Mesenteric fat pad (tissue), 1 donor: ENCODE data around the gene NOL4L. TPM values are rescaled to one million over a fixed set of nuclear protein-coding genes. Genes with fewer than 3 reads are reported as not detected.
"Not testable (repeated sequence)": the region's sequence is repeated elsewhere in the genome, so short reads cannot be mapped to it uniquely, and the experiment has no call there.

ENCODE experiments used
- DNase-seq: peaks from one replicate; pipeline ENCODE4 v3.0.0-alpha.2; 2020; ENCODE audit warnings: low spot score
- total RNA-seq: library from RNA; stranded (reverse); fragmentation: NEBNext Ultra II Directional; extraction: Animal tissue kit (Norgen Biotek cat#: 25700); gene quantifications from one replicate; pipeline ENCODE4 v1.2.1, GENCODE V29; 2021
- donor health status: DM: yes; HTN: yes; CAD: no.

The NOL4L gene
- total RNA-seq, 1 donor from 2014 or later: 21.5 TPM

DNA sequence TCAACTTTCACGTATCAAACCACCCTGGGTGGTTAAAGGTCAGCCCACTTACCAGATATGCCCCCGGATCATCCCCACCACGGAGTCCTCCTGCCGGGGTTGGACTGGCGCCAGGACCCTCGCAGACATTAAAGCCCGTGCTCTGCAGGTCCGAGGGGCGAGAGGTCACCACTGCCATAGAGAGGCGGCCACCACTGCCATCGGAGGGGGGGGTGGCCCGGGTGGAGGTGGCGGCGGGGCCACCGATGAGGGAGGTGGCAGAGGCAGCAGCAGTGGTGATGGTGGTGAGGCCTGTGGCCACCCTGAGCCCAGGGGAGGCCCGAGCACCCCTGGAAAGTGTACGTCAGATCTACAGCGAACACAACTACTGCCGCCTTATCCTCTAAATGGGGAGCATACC lies 150.7 kb downstream of the NOL4L start:
- DNase-seq: no peak

DNA sequence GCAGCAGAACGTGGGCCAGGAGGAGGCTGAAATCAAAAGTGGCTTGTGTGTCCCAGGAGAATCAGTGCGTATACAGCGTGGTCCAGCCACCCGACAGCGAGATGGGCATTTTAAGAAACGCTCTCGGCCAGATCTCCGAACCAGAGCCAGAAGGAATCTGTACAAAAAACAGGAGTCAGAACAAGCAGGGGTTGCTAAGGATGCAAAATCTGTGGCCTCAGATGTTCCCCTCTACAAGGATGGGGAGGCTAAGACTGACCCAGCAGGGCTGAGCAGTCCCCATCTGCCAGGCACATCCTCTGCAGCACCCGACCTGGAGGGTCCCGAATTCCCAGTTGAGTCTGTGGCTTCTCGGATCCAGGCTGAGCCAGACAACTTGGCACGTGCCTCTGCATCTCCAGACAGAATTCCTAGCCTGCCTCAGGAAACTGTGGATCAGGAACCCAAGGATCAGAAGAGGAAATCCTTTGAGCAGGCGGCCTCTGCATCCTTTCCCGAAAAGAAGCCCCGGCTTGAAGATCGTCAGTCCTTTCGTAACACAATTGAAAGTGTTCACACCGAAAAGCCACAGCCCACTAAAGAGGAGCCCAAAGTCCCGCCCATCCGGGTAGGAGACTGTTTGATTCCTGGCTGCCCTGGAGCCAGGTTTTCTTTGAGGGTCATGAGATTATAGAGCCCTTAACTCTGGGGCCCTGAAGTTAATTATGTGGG lies 151.7 kb downstream of the NOL4L start:
- peak; percentile 85 for DNase-seq

GRCh38 chr20:32432277-32432676 lies 152.9 kb downstream of the NOL4L start:
- DNase-seq: no peak

DNA sequence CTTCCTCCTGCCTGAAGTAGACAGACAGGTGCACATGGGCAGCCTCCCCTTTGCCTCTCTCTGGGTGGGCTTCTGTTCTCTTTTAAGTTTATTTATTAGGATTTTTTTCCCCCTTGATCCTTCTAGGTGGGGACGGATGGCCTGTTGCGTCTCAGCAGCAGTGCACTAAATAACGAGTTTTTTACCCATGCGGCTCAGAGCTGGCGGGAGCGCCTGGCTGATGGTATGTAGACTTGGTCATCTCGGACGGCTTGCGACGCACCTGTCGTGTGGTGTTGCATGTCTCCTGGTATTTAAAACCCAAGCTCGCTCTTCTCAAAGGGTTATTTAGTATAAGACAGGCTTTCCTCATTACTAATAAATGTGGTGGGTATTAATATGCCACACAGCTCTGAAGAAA lies 153.7 kb downstream of the NOL4L start:
- no peak for DNase-seq

DNA sequence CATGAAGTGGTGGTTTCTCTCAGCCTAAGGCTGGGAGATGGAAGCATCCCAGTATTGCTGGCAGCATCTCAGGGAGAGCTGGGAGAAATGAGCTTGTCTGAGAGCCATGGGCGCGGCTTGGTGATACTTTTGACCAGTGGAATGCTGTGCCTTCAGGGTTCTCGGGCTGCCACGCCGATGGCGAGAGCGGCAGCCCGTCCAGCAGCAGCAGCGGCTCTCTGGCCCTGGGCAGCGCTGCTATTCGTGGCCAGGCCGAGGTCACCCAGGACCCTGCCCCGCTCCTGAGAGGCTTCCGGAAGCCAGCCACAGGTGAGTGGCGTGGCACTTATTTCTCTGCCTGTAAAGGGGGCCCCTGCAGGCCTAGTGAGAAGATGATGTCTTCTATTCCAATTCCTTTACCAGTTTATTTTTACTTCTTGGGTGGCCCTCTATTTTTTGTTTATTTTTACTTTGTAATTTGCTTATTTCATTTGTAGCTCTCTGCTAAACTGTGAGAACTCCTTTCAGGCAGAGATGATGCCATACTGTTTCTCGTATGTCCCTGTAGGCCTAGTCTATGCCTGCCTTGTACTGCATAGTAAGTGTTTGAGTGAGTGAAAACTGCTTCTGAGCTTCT lies 155.3 kb downstream of the NOL4L start:
- no peak for DNase-seq

- no peak for DNase-seq
Measured at GRCh38 chr20:32429343-32429742, 155.8 kb downstream of the NOL4L start.

DNA sequence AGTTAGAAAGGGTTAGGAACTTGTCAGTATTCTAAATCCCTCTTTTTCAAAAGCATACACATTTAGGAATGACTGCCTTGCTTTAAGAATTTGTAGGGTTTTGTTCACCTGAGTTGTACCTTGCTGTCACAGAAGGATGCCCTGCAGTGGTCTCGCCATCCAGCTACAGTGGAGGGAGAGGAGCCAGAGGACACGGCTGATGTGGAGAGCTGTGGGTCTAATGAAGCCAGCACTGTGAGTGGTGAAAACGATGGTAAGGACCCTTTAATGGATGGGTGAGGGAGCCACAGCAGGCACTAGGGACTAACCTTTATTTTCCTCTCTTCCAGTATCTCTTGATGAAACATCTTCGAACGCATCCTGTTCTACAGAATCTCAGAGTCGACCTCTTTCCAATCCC lies 157.1 kb downstream of the NOL4L start:
- DNase-seq: no peak

DNA sequence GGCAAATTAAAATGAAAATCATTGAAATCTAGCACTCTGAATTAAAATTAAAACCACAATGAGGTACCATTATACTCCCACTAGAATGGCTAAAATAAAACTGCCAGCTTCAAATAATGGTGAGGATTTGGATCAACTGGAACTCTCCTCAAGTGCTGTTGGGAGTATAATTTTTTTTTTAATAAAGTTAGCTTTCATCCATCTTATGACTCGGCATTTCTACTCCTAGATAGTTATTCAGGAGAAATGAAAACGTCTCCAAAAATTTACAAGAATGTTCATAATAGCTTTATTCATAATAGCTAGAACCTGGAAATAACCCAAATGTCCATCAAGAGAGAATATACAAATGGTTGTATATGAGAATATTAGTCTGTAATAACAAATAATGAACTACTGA lies 163.8 kb downstream of the NOL4L start:
- no peak for DNase-seq

DNA sequence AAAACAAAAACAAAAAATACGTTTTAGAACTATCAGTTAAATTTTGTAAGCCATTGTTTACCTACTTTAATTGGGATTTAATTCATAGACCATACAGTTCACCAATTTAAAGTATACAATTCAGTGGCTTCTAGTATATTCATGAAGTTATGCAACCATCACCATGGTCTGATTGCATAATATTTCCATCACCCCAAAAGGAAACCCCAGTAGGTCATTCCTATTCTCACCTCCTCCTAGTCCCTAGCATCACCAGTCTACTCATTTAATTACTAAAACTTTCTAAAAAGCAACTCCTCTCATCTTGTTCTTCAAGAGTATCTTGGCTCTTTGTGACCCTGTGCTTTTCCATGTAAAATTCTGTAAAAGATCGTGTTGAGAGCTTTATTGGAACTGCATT lies 166.8 kb downstream of the NOL4L start:
- DNase-seq: no peak

GRCh38 chr20:32416206-32416605 lies 168.9 kb downstream of the NOL4L start:
- DNase-seq: no peak

GRCh38 chr20:32415494-32415893 lies 169.6 kb downstream of the NOL4L start:
- no peak for DNase-seq

GRCh38 chr20:32411955-32412706 lies 173.0 kb downstream of the NOL4L start:
- no peak for DNase-seq

DNA sequence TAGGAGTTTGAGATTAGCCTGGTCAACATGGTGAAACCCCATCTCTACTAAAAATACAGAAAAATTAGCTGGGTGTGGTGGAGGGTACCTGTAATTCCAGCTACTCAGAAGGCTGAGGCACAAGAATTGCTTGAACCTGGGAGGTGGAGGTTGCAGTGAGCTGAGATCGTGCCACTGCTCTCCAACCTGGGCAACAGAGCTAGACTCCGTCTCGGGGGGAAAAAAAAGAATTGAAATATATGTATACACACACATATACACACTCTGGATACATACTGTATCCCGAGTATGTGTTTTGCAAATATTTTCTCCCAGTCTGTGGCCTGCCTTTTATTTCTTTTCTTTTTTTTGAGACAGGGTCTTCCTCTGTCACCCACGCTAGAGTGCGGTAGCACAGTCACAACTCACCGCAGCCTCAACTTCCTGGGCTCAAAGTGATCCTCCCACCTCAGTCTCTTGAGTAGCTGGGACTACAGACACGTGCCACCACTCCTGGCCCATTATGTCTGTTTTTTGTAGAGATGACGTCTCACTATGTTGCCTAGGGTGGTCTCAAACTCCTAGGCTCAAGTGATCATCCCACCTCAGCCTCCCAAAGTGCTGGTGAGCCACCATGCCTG lies 177.9 kb downstream of the NOL4L start:
- DNase-seq: not testable (repeated sequence)

GRCh38 chr20:32406701-32407100 lies 178.4 kb downstream of the NOL4L start:
- no peak for DNase-seq

DNA sequence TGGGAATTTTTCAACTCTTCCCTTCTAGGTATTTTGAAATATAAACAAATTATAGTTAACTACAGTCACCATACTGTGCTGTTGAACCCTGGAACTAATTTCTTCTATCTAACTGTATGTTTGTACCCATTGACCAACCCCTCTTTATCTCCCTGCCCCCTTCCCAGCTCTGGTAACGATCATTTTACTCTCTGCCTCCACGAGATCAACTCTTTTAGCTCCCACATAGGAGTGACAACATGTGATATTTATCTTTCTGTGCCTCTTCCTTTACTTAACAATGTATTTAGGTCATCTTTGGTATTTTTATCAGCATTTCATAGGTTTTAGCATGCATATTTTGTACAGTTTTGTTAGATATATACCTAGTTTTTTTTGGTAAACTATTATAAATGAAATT lies 181.1 kb downstream of the NOL4L start:
- no peak for DNase-seq

- DNase-seq: no peak
Measured at GRCh38 chr20:32400476-32400875, 184.7 kb downstream of the NOL4L start.

DNA sequence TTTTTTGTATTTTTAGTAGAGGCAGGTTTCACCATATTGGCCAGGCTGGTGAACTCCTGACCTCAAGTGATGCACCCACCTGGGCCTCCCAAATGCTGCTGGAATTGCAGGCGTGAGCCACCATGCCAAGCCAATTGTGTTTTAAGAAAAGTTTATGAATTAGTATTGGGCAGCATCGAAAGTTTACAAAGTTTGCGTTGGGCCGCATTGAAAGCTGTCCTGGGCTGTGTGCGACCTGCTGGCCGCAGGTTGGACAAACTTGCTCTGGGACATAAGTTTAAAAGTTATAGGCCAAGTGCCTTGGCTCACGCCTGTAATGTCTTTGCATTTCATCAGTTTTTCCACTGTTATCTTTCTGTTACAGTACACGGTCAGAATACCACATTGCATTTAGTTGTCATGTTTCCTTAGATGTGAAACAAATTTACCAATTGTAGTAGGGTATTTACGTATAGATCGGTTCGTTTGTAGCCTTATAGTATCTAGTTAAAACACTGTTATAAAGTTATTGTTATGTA lies 187.5 kb downstream of the NOL4L start:
- DNase-seq: no peak

GRCh38 chr20:32396646-32397160 lies 188.4 kb downstream of the NOL4L start:
- DNase-seq: no peak

GRCh38 chr20:32395066-32395465 lies 190.1 kb downstream of the NOL4L start:
- no peak for DNase-seq
